H1 (cell line): ENCODE data around the gene PRPF6. TPM values are rescaled to one million over a fixed set of nuclear protein-coding genes. Genes with fewer than 3 reads are reported as not detected.

Source experiments
- CTCF ChIA-PET: fragments of 300-600 bp; sonication (Branson Sonifier 250); formaldehyde crosslinking; loops from one replicate; lab custom pipeline; 2021; ENCODE audit not compliant: partially characterized antibody; lab: Charles Lee
- POLR2A ChIA-PET: fragments of 300-600 bp; sonication (Branson Sonifier 250); formaldehyde crosslinking; loops from one replicate; lab custom pipeline; 2021; ENCODE audit warnings: inconsistent platforms; ENCODE audit not compliant: partially characterized antibody; lab: Charles Lee
- DNase-seq, 2 experiments: peaks; one replicate each; pipeline versions ENCODE4 v3.0.0 to v3.0.0-alpha.2; 2010 to 2022; ENCODE audit warnings: low spot score in 2 of 2, low read depth in 1 of 2, mixed read lengths in 1 of 2
- FAIRE-seq: peaks from 2 replicates; lab custom pipeline; 2011; peaks lifted over from hg19 to GRCh38; lab: Jason Lieb, UNC
- H2AFZ ChIP-seq: 2 replicates; pipeline ENCODE4 v1.8.1; 2012; ENCODE audit warnings: low read length, inconsistent platforms
- H2AK5ac ChIP-seq: 2 replicates; pipeline ENCODE4 v1.6.1; 2013; ENCODE audit warnings: low read depth, low read length
- H2BK120ac ChIP-seq: replicated peaks from 2 replicates; pipeline ENCODE3; 2013; ENCODE audit warnings: low read depth, low read length, inconsistent platforms
- H2BK12ac ChIP-seq: 2 replicates; pipeline ENCODE4 v1.6.1; 2013; ENCODE audit warnings: low read depth, low read length
- H2BK15ac ChIP-seq: 2 replicates; pipeline ENCODE4 v1.6.1; 2013; ENCODE audit warnings: low read length
- H2BK20ac ChIP-seq: 2 replicates; pipeline ENCODE4 v1.6.1; 2013; ENCODE audit warnings: low read length
- H2BK5ac ChIP-seq: 2 replicates; pipeline ENCODE4 v1.6.1; 2013; ENCODE audit warnings: low read depth, low read length
- H3K14ac ChIP-seq: 2 replicates; pipeline ENCODE4 v1.6.1; 2013; ENCODE audit warnings: inconsistent platforms; ENCODE audit not compliant: insufficient read length
- H3K18ac ChIP-seq: 2 replicates; pipeline ENCODE4 v1.6.1; 2013; ENCODE audit warnings: low read length; ENCODE audit errors: extremely low read depth
- H3K23ac ChIP-seq: 2 replicates; pipeline ENCODE4 v1.6.1; 2013; ENCODE audit warnings: inconsistent platforms; ENCODE audit not compliant: insufficient read length
- H3K23me2 ChIP-seq: 2 replicates; pipeline ENCODE4 v1.6.1; 2013; ENCODE audit warnings: low read depth, low read length
- H3K27ac ChIP-seq: 2 replicates; pipeline ENCODE4 v1.6.1; 2011; ENCODE audit warnings: low read depth, low read length, inconsistent platforms
- H3K27me3 ChIP-seq, 4 experiments: replicated peaks in 1 of 4; 1 replicate in 1 of 4; 2 replicates in 3 of 4; pipeline versions ENCODE4 v1.6.1 to v1.8.1; 2011 to 2013; ENCODE audit warnings: low read length in 3 of 4, mild to moderate bottlenecking in 3 of 4, inconsistent platforms in 2 of 4, mixed read lengths in 2 of 4, moderate library complexity in 1 of 4; ENCODE audit not compliant: control insufficient read depth in 3 of 4, insufficient read depth in 3 of 4; ENCODE audit errors: extremely low read depth in 1 of 4
- H3K36me3 ChIP-seq, 4 experiments: 2 replicates each; pipeline versions ENCODE4 v1.6.1 to v1.8.1; 2011 to 2013; ENCODE audit warnings: mild to moderate bottlenecking in 4 of 4, low read length in 3 of 4, moderate library complexity in 2 of 4, control low read depth in 1 of 4, inconsistent platforms in 1 of 4; ENCODE audit not compliant: insufficient read depth in 4 of 4, control insufficient read depth in 2 of 4
- H3K4ac ChIP-seq: replicated peaks from 2 replicates; pipeline ENCODE3; 2013; ENCODE audit warnings: low read length, low read depth, mixed read lengths, inconsistent platforms; ENCODE audit not compliant: insufficient read length
- H3K4me1 ChIP-seq, 4 experiments: replicated peaks in 1 of 4; 1 replicate in 1 of 4; 2 replicates in 3 of 4; pipeline versions ENCODE4 v1.6.1 to v1.8.1; 2011 to 2013; ENCODE audit warnings: low read length in 3 of 4, inconsistent platforms in 2 of 4, mixed read lengths in 1 of 4; ENCODE audit not compliant: insufficient read depth in 4 of 4, control insufficient read depth in 3 of 4
- H3K4me2 ChIP-seq, 2 experiments: 2 replicates each; pipeline versions ENCODE4 v1.6.1 to v1.8.1; 2011 to 2013; ENCODE audit warnings: low read depth in 2 of 2, low read length in 2 of 2, control low read depth in 1 of 2, inconsistent platforms in 1 of 2, mild to moderate bottlenecking in 1 of 2; ENCODE audit not compliant: insufficient read depth in 1 of 2
- H3K4me3 ChIP-seq, 4 experiments: fragments of 200-600, 300-600 bp in 1 of 4; sonication (generic), shearing (Covaris generic), sonication (Bioruptor Twin) in 1 of 4; 2 replicates each; pipeline versions ENCODE4 v1.5.1 to v1.8.1; 2011 to 2016; ENCODE audit warnings: low read length in 4 of 4, low read depth in 3 of 4, control low read depth in 2 of 4, inconsistent platforms in 2 of 4, mild to moderate bottlenecking in 2 of 4, mixed read lengths in 1 of 4, moderate library complexity in 1 of 4; ENCODE audit not compliant: insufficient read depth in 2 of 4; ENCODE audit errors: extremely low read depth in 1 of 4
- H3K56ac ChIP-seq: replicated peaks from 2 replicates; pipeline ENCODE3; 2013; ENCODE audit warnings: low read depth, mild to moderate bottlenecking, mixed read lengths, low read length, inconsistent platforms; ENCODE audit not compliant: insufficient read length
- H3K79me1 ChIP-seq: 2 replicates; pipeline ENCODE4 v1.6.1; 2013; ENCODE audit warnings: low read depth, low read length, control low read depth
- H3K79me2 ChIP-seq, 2 experiments: 2 replicates each; pipeline versions ENCODE4 v1.6.1 to v1.8.1; 2012 to 2013; ENCODE audit warnings: low read length in 2 of 2, mild to moderate bottlenecking in 2 of 2, inconsistent platforms in 1 of 2; ENCODE audit not compliant: insufficient read depth in 2 of 2, control insufficient read depth in 1 of 2
- H3K9ac ChIP-seq, 4 experiments: replicated peaks in 1 of 4; 1 replicate in 1 of 4; 2 replicates in 3 of 4; pipeline versions ENCODE4 v1.6.1 to v1.8.1; 2011 to 2013; ENCODE audit warnings: low read depth in 3 of 4, low read length in 3 of 4, control low read depth in 2 of 4, mild to moderate bottlenecking in 2 of 4, moderate library complexity in 2 of 4, inconsistent platforms in 1 of 4; ENCODE audit errors: extremely low read depth in 1 of 4
- H3K9me3 ChIP-seq, 2 experiments: 2 replicates each; pipeline versions ENCODE4 v1.6.1 to v1.8.1; 2012 to 2013; ENCODE audit warnings: mild to moderate bottlenecking in 2 of 2, moderate library complexity in 2 of 2, control low read depth in 1 of 2, inconsistent platforms in 1 of 2, low read depth in 1 of 2, low read length in 1 of 2, mixed read lengths in 1 of 2; ENCODE audit not compliant: insufficient read depth in 2 of 2
- H4K20me1 ChIP-seq, 2 experiments: replicated peaks in 1 of 2; 2 replicates each; pipeline versions ENCODE3 to v1.8.1; 2011 to 2013; ENCODE audit warnings: inconsistent platforms in 2 of 2, low read length in 2 of 2, mild to moderate bottlenecking in 1 of 2; ENCODE audit not compliant: insufficient read depth in 2 of 2, control insufficient read depth in 1 of 2
- H4K5ac ChIP-seq: 2 replicates; pipeline ENCODE4 v1.6.1; 2013; ENCODE audit warnings: low read length, low read depth, mixed read lengths, inconsistent platforms; ENCODE audit not compliant: insufficient read length
- H4K8ac ChIP-seq: 2 replicates; pipeline ENCODE4 v1.8.0; 2013; ENCODE audit warnings: mild to moderate bottlenecking, moderate library complexity, low read length, inconsistent platforms; ENCODE audit not compliant: insufficient read depth; ENCODE audit errors: extremely low read depth
- H4K91ac ChIP-seq: replicated peaks from 2 replicates; pipeline ENCODE3; 2013; ENCODE audit warnings: low read length, mixed read lengths, inconsistent platforms; ENCODE audit not compliant: insufficient read length
- E2F6 ChIP-seq: IDR thresholded peaks from 2 replicates; pipeline ENCODE4 v1.6.1; 2012; ENCODE audit warnings: inconsistent platforms
- EGR1 ChIP-seq: IDR thresholded peaks from 2 replicates; pipeline ENCODE4 v1.6.1; 2011; ENCODE audit warnings: low read depth, low read length, borderline replicate concordance
- EP300 ChIP-seq, 2 experiments: IDR thresholded peaks; 1 replicate in 1 of 2; 2 replicates in 1 of 2; pipeline ENCODE4 v1.6.1; 2011 to 2012; ENCODE audit warnings: low read depth in 2 of 2, low read length in 2 of 2, mild to moderate bottlenecking in 2 of 2, borderline replicate concordance in 1 of 2, inconsistent platforms in 1 of 2, moderate library complexity in 1 of 2
- JUND ChIP-seq: IDR thresholded peaks from 2 replicates; pipeline ENCODE4 v1.6.1; 2011; ENCODE audit warnings: mild to moderate bottlenecking, improper control_type of control experiment, low read length
- POLR2AphosphoS5 ChIP-seq: IDR thresholded peaks from 2 replicates; pipeline ENCODE4 v1.6.1; 2011; ENCODE audit warnings: low read depth, low read length
- SIRT6 ChIP-seq: IDR thresholded peaks from one replicate; pipeline ENCODE4 v1.7.1; 2012; ENCODE audit warnings: low read length, inconsistent platforms
- SP4 ChIP-seq: IDR thresholded peaks from 2 replicates; pipeline ENCODE4 v1.6.1; 2012; ENCODE audit warnings: low read length, inconsistent platforms
- SUZ12 ChIP-seq: fragments of 200-600 bp; sonication (generic); IDR thresholded peaks from 2 replicates; pipeline ENCODE4 v1.6.1; 2012; ENCODE audit warnings: mild to moderate bottlenecking, inconsistent platforms, low read length, moderate library complexity, mixed read lengths
- TAF1 ChIP-seq: IDR thresholded peaks from 2 replicates; pipeline ENCODE4 v1.6.1; 2011; ENCODE audit warnings: mild to moderate bottlenecking, low read depth, low read length
- ZNF274 ChIP-seq: IDR thresholded peaks from 2 replicates; pipeline ENCODE4 v1.7.0; 2012; ENCODE audit warnings: low read length, borderline replicate concordance; ENCODE audit errors: extremely low read depth
- WGBS, 2 experiments: shearing (Covaris generic) in 1 of 2; methylation state at CpG; one replicate each; pipeline versions ENCODE4 v1.1.6 to v1.1.7; 2013 to 2015; ENCODE audit warnings: low lambda C conversion rate in 2 of 2, mixed read lengths in 2 of 2, inconsistent platforms in 1 of 2, low coverage in 1 of 2, missing lambda C conversion rate in 1 of 2; ENCODE audit not compliant: insufficient replicate concordance in 2 of 2, insufficient coverage in 1 of 2, insufficient read length in 1 of 2; ENCODE audit errors: extremely low coverage in 1 of 2, missing lambda C conversion rate in 1 of 2; 5-methylcytosine and 5-hydroxymethylcytosine counted together
- polyA plus RNA-seq, 7 experiments: library from polyadenylated mRNA; depleted of rRNA in 3 of 7; stranded (reverse) in 5 of 7; unstranded in 2 of 7; fragments of >200 nt in 5 of 7; fragments of 200-250 nt in 2 of 7; gene quantifications; 1 replicate in 5 of 7; 2 replicates in 1 of 7; 4 replicates in 1 of 7; pipeline versions ENCODE4 v1.2.1 to v1.2.3, GENCODE V29; 2011 to 2013; ENCODE audit warnings: missing spikeins in 2 of 7, mixed read lengths in 2 of 7
- total RNA-seq: library from RNA; stranded (reverse); fragmentation: NEBNext Ultra II Directional; extraction: Animal tissue kit (Norgen Biotek cat#: 25700); gene quantifications from 2 replicates; pipeline ENCODE4 v1.2.1, GENCODE V29; 2021

The PRPF6 gene
- total and polyA plus RNA-seq, 2 of the 8 experiments (the other 6 are each of a cell fraction or from before 2014, with no cell fraction given): 27.9 to 76.9 TPM

GRCh38 chr20:64056889-64057627, 76.1 kb downstream of the PRPF6 start:
- TF ChIP-seq EP300 (IDR thresholded peaks at IDR 0.05; ENCODE audit: borderline replicate concordance in 1 of 2, low read depth in 2 of 2, low read length in 2 of 2): no peak
- TF ChIP-seq SUZ12: 0 out of 2 replicates have a peak, but pooled peaks have one; percentile 32
- TF ChIP-seq JUND: no peak
- TF ChIP-seq SP4: no peak
- TF ChIP-seq TAF1: no peak
- no peak for TF ChIP-seq SIRT6
- no peak for TF ChIP-seq POLR2AphosphoS5
- no peak for TF ChIP-seq ZNF274
- no peak for TF ChIP-seq EGR1
- peak; percentile 40; the same call in 1 of the 2 replicates for TF ChIP-seq E2F6
- TF ChIP-seq, all 59 proteins: peak for 2

More at GRCh38 chr20:64056889-64057627, 76.1 kb downstream of the PRPF6 start:
- no peak overlapping the region for H3K9ac ChIP-seq
- H3K56ac ChIP-seq: no peak overlapping the region
- peaks cover 0 to 7% (median 3%) of the 10 kb centered on the region in 4 experiments; a peak in 2 of 7 replicates for H3K27me3 ChIP-seq
- H3K4me1 ChIP-seq: peaks cover 0 to 18% (median 13%) of the 10 kb centered on the region in 4 experiments; a peak in 6 of 7 replicates
- H4K8ac ChIP-seq: peak overlapping the region; percentile 82; the same call in 1 of the 2 replicates
- no peak overlapping the region for H2AK5ac ChIP-seq
- H4K91ac ChIP-seq: peak overlapping the region; percentile 72
- H3K14ac ChIP-seq: no peak overlapping the region
- WGBS, 2 experiments: 78% methylated on average over 39 of the region's 39 CpGs; no CpG with 5 or more reads in 1 of the 2 experiments
- no peak overlapping the region for H2BK120ac ChIP-seq
- H2BK5ac ChIP-seq: peak overlapping the region; percentile 10; the same call in 1 of the 2 replicates
- H3K4me3 ChIP-seq: peak overlapping the region in 1 of 4 experiments; percentile 7; a peak in 1 of 8 replicates
- H3K4ac ChIP-seq: no peak overlapping the region
- no peaks in the 10 kb centered on the region for H3K79me2 ChIP-seq
- FAIRE-seq (no peak), DNase-seq (no peak)
- peak overlapping the region; percentile 62; the same call in 1 of the 2 replicates for H3K18ac ChIP-seq
- H3K79me1 ChIP-seq: no peaks in the 10 kb centered on the region
- no peaks in the 10 kb centered on the region for H3K36me3 ChIP-seq
- H3K9me3 ChIP-seq: no peaks in the 10 kb centered on the region
- POLR2A ChIA-PET: interaction anchor here (1.7 to 1.8 kb wide), 2 partner anchors 13 to 17 kb away, joined by 8 to 9 read pairs; no protein-coding TSS in a partner anchor
- H2AFZ ChIP-seq: peak overlapping the region; percentile 46; the same call in 1 of the 2 replicates
- H2BK20ac ChIP-seq: peak overlapping the region; percentile 74
- H3K23ac ChIP-seq: no peak overlapping the region
- H3K23me2 ChIP-seq: no peaks in the 10 kb centered on the region
- CTCF ChIA-PET: interaction anchor here (0.6 to 15.0 kb wide), 19 partner anchors 10 to 518 kb away, joined by 3 to 139 read pairs (median 4); partner anchors contain the start of genes C20orf204, LKAAEAR1, OPRL1 and RGS19
- no peaks in the 10 kb centered on the region for H4K20me1 ChIP-seq
- H2BK15ac ChIP-seq: peak overlapping the region; percentile 98
- no peak overlapping the region for H3K27ac ChIP-seq
- no peak overlapping the region for H4K5ac ChIP-seq
- peak overlapping the region; percentile 51; the same call in 1 of the 2 replicates for H2BK12ac ChIP-seq
- peak overlapping the region in 1 of 2 experiments; percentile 57; a peak in 1 of 4 replicates for H3K4me2 ChIP-seq
